CD4-positive, CD25-positive, alpha-beta regulatory T cell (primary cell): ENCODE results near the gene ZNF318. TPM values are rescaled to one million over a fixed set of nuclear protein-coding genes. Genes with fewer than 3 reads are reported as not detected.
"Not testable (repeated sequence)": the region's sequence is repeated elsewhere in the genome, so short reads cannot be mapped to it uniquely, and the experiment has no call there.

Experiments
- ATAC-seq, 2 donors: fragments of 150-1000 bp; cut with Tn5 transposase; one replicate each; pipeline ENCODE4 v1.10.0; 2021; ENCODE audit warnings: low read depth in 2 of 2, moderate number of reproducible peaks in 2 of 2, moderate library complexity in 1 of 2
- DNase-seq, 3 donors: peaks; one replicate each; pipeline versions ENCODE4 v3.0.0 to v3.0.0-alpha.2; 2012 to 2022; ENCODE audit warnings: mixed read lengths in 1 of 3
- H3K27ac ChIP-seq: one replicate; pipeline ENCODE4 v1.7.0; 2013; ENCODE audit warnings: mild to moderate bottlenecking, low read length; ENCODE audit not compliant: insufficient read depth, poor library complexity, severe bottlenecking
- H3K27me3 ChIP-seq: one replicate; pipeline ENCODE4 v1.7.0; 2013; ENCODE audit warnings: low read length; ENCODE audit not compliant: control insufficient read depth, insufficient read depth
- H3K36me3 ChIP-seq: one replicate; pipeline ENCODE4 v1.7.0; 2013; ENCODE audit warnings: mild to moderate bottlenecking, low read length, moderate library complexity; ENCODE audit not compliant: control insufficient read depth, insufficient read depth
- H3K4me1 ChIP-seq: 2 replicates; pipeline ENCODE4 v1.7.0; 2013; ENCODE audit warnings: mild to moderate bottlenecking, low read length; ENCODE audit not compliant: insufficient read depth, control insufficient read depth, poor library complexity, severe bottlenecking
- H3K4me3 ChIP-seq: one replicate; pipeline ENCODE4 v1.7.0; 2013; ENCODE audit warnings: low read depth, mild to moderate bottlenecking, low read length, moderate library complexity
- H3K9me3 ChIP-seq, 2 experiments: 1 replicate in 1 of 2; 2 replicates in 1 of 2; pipeline ENCODE4 v1.7.0; 2013; ENCODE audit warnings: low read length in 2 of 2, mild to moderate bottlenecking in 1 of 2, moderate library complexity in 1 of 2; ENCODE audit not compliant: control insufficient read depth in 2 of 2
- H3K27ac Mint-ChIP-seq, 3 donors: one replicate each; pipeline ENCODE4 v1.8.0; 2020 to 2022; ENCODE audit warnings: mild to moderate bottlenecking in 3 of 3, mixed read lengths in 3 of 3, moderate library complexity in 2 of 3
- H3K27me3 Mint-ChIP-seq: one replicate; pipeline ENCODE4 v1.8.0; 2022; ENCODE audit warnings: mild to moderate bottlenecking, mixed read lengths
- H3K36me3 Mint-ChIP-seq: one replicate; pipeline ENCODE4 v1.8.0; 2020; ENCODE audit warnings: mixed read lengths
- H3K4me1 Mint-ChIP-seq, 4 donors: one replicate each; pipeline ENCODE4 v1.8.0; 2020 to 2022; ENCODE audit warnings: mixed read lengths in 4 of 4, mild to moderate bottlenecking in 1 of 4
- H3K4me3 Mint-ChIP-seq, 4 donors: one replicate each; pipeline ENCODE4 v1.8.0; 2020 to 2022; ENCODE audit warnings: mild to moderate bottlenecking in 4 of 4, mixed read lengths in 4 of 4, moderate library complexity in 3 of 4
- H3K9me3 Mint-ChIP-seq, 7 donors: one replicate each; pipeline ENCODE4 v1.8.0; 2020 to 2022; ENCODE audit warnings: mixed read lengths in 7 of 7, mild to moderate bottlenecking in 3 of 7, moderate library complexity in 2 of 7
- polyA plus RNA-seq, 4 donors: library from polyadenylated mRNA; unstranded; fragments of 300-500 nt; fragmentation: Illumina TruSeq; gene quantifications; one replicate each; pipeline ENCODE4 v1.2.3, GENCODE V29; 2021
- total RNA-seq: library from RNA; stranded (reverse); gene quantifications from one replicate; pipeline ENCODE4 v1.2.3, GENCODE V29; 2022

Gene ZNF318
- total and polyA plus RNA-seq, 5 donors from 2014 or later = 4.3 to 32.9 (median 5.9) TPM

- Mint-ChIP-seq H3K4me1 (peaks cover 4 to 14% (median 10%) of the 10 kb centered on the region in 4 donors), H3K36me3 (peaks cover 50% of the 10 kb centered on the region), H3K27ac (peak overlapping the region in 1 of 3 donors; percentile 77)
- H3K9me3 Mint-ChIP-seq, H3K4me1 ChIP-seq, H3K27me3 Mint-ChIP-seq, H3K27ac ChIP-seq, DNase-seq, H3K4me3 ChIP-seq, ATAC-seq, H3K9me3 ChIP-seq, H3K27me3 ChIP-seq, H3K4me3 Mint-ChIP-seq: not testable (repeated sequence)
- peaks cover 71% of the 10 kb centered on the region for H3K36me3 ChIP-seq
Measured at GRCh38 chr6:43351951-43352350, 17.5 kb downstream of the ZNF318 start.

GRCh38 chr6:43347444-43347843 is 22.0 kb downstream of the ZNF318 start:
- no peaks in the 10 kb centered on the region for H3K9me3 Mint-ChIP-seq
- H3K4me1 ChIP-seq = no peaks in the 10 kb centered on the region
- peaks cover 35% of the 10 kb centered on the region for H3K36me3 Mint-ChIP-seq
- no peak for ATAC-seq
- no peak overlapping the region for H3K27ac Mint-ChIP-seq
- H3K27ac ChIP-seq = no peak overlapping the region
- peaks cover 3 to 14% (median 9%) of the 10 kb centered on the region in 4 donors for H3K4me1 Mint-ChIP-seq
- no peak overlapping the region for H3K4me3 ChIP-seq
- no peak for DNase-seq
- H3K27me3 Mint-ChIP-seq = no peaks in the 10 kb centered on the region
- no peak overlapping the region for H3K4me3 Mint-ChIP-seq
- H3K27me3 ChIP-seq = no peaks in the 10 kb centered on the region
- no peaks in the 10 kb centered on the region for H3K9me3 ChIP-seq
- peaks cover 79% of the 10 kb centered on the region for H3K36me3 ChIP-seq

- Mint-ChIP-seq H3K4me1 (peaks cover 3 to 14% (median 8%) of the 10 kb centered on the region in 4 donors), H3K27ac (no peak overlapping the region), H3K36me3 (peaks cover 35% of the 10 kb centered on the region), H3K27me3 (no peaks in the 10 kb centered on the region), H3K9me3 (no peaks in the 10 kb centered on the region), H3K4me3 (no peak overlapping the region)
- no peak for ATAC-seq
- no peaks in the 10 kb centered on the region for H3K4me1 ChIP-seq
- H3K27me3 ChIP-seq = no peaks in the 10 kb centered on the region
- H3K4me3 ChIP-seq = no peak overlapping the region
- DNase-seq = no peak
- no peak overlapping the region for H3K27ac ChIP-seq
- H3K9me3 ChIP-seq = no peaks in the 10 kb centered on the region
- H3K36me3 ChIP-seq = peaks cover 79% of the 10 kb centered on the region
Measured at GRCh38 chr6:43347021-43347420, 22.4 kb downstream of the ZNF318 start.

DNA sequence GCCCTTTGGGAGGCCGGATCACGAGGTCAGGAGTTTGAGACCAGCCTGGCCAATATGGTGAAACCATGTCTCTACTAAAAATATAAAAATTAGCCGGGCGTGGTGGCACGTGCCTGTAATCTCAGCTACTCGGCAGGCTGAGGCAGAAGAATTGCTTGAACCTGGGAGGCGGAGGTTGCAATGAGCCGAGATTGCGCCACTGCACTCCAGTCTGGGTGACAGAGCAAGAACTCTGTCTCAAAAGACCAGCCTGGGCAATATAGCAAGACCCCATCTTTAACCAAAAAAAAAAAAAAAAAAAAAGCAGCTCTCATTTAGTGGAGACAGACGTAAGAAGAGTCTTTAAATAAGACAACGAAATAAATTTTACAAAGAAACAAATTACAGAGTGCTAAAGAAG is 23.2 kb downstream of the ZNF318 start:
- not testable (repeated sequence) for ATAC-seq
- H3K36me3 Mint-ChIP-seq = peaks cover 35% of the 10 kb centered on the region

DNA sequence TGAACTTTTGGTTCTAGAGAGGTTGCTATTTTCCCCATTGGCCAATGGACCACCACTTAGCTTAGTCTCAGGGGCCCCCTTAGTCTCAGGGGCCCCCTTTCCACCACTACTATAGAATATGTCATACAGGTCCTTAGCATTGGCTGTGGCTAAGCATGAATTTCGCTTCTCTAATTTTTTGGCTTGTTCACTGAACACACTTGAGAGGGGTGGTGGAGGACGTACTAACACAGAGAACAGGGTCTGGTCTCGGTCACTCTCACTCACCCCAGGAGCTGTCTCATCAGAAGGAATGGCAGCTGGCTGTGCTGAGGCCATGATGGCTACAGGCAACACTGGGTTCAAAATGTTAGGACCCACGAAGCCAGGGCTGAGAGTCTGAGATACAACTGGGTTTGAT is 30.3 kb downstream of the ZNF318 start:
- Histone ChIP-seq H3K27ac (no peak overlapping the region), H3K4me1 (no peaks in the 10 kb centered on the region), H3K4me3 (no peak overlapping the region), H3K9me3 (no peaks in the 10 kb centered on the region), H3K36me3 (peaks cover 61% of the 10 kb centered on the region), H3K27me3 (no peaks in the 10 kb centered on the region)
- Mint-ChIP-seq H3K9me3 (no peaks in the 10 kb centered on the region), H3K27ac (no peak overlapping the region), H3K4me3 (no peak overlapping the region), H3K36me3 (peaks cover 59% of the 10 kb centered on the region), H3K27me3 (no peaks in the 10 kb centered on the region), H3K4me1 (peaks cover 3 to 23% (median 10%) of the 10 kb centered on the region in 4 donors)
- no peak for ATAC-seq
- no peak for DNase-seq

More for the DNA sequence above, 23.2 kb downstream of the ZNF318 start:
- H3K27ac ChIP-seq, H3K4me3 Mint-ChIP-seq, H3K27ac Mint-ChIP-seq, DNase-seq, H3K9me3 ChIP-seq, H3K9me3 Mint-ChIP-seq, H3K4me3 ChIP-seq, H3K27me3 ChIP-seq, H3K4me1 ChIP-seq, H3K27me3 Mint-ChIP-seq: not testable (repeated sequence)
- H3K36me3 ChIP-seq = peaks cover 86% of the 10 kb centered on the region
- H3K4me1 Mint-ChIP-seq = peaks cover 3 to 14% (median 8%) of the 10 kb centered on the region in 4 donors

DNA sequence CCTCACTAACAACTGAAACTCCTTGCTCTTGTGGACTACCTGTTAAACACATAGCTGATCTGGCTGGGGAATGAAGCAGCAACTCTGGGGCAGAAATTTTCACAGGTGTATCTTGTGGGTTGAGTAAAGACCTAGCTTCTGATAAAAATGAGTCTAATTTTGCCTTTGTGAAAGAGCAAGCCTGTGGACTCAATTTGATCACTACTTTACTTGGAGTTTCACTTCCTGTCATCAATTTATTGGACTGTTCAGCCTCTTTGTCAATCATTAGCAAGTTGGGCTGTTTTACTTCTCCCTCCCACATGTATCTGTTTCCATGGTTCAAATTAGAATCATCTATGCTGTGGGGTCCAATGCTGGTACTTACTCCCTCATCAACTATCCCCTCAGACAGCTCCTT is 31.2 kb downstream of the ZNF318 start:
- ATAC-seq (no peak), DNase-seq (peak in 1 of 3 donors; percentile 12)
- Mint-ChIP-seq H3K4me1 (peaks cover 7 to 23% (median 9%) of the 10 kb centered on the region in 4 donors), H3K27ac (peak overlapping the region; percentile 11 to 87 (median 72)), H3K4me3 (no peak overlapping the region), H3K36me3 (peaks cover 58% of the 10 kb centered on the region), H3K9me3 (no peaks in the 10 kb centered on the region), H3K27me3 (no peaks in the 10 kb centered on the region)
- Histone ChIP-seq H3K4me3 (no peak overlapping the region), H3K4me1 (no peaks in the 10 kb centered on the region), H3K27ac (no peak overlapping the region), H3K9me3 (no peaks in the 10 kb centered on the region), H3K27me3 (no peaks in the 10 kb centered on the region), H3K36me3 (peaks cover 55% of the 10 kb centered on the region)

GRCh38 chr6:43336382-43336781 is 33.1 kb downstream of the ZNF318 start:
- Mint-ChIP-seq H3K27me3 (no peaks in the 10 kb centered on the region), H3K36me3 (peaks cover 43% of the 10 kb centered on the region), H3K4me3 (no peak overlapping the region), H3K27ac (no peak overlapping the region), H3K9me3 (no peaks in the 10 kb centered on the region), H3K4me1 (peaks cover 13 to 23% (median 17%) of the 10 kb centered on the region in 4 donors)
- Histone ChIP-seq H3K36me3 (peaks cover 37% of the 10 kb centered on the region), H3K27ac (no peak overlapping the region), H3K27me3 (no peaks in the 10 kb centered on the region), H3K4me3 (no peak overlapping the region), H3K4me1 (peaks cover 9% of the 10 kb centered on the region), H3K9me3 (no peaks in the 10 kb centered on the region)
- no peak for DNase-seq
- no peak for ATAC-seq

- peaks cover 9% of the 10 kb centered on the region for H3K4me1 ChIP-seq
- no peaks in the 10 kb centered on the region for H3K9me3 ChIP-seq
- no peaks in the 10 kb centered on the region for H3K9me3 Mint-ChIP-seq
- no peaks in the 10 kb centered on the region for H3K27me3 Mint-ChIP-seq
- peaks cover 28% of the 10 kb centered on the region for H3K36me3 ChIP-seq
- DNase-seq (no peak), ATAC-seq (no peak)
- H3K4me3 Mint-ChIP-seq = no peak overlapping the region
- peaks cover 13 to 27% (median 22%) of the 10 kb centered on the region in 4 donors for H3K4me1 Mint-ChIP-seq
- H3K27ac ChIP-seq = no peak overlapping the region
- H3K36me3 Mint-ChIP-seq = peaks cover 39% of the 10 kb centered on the region
- no peaks in the 10 kb centered on the region for H3K27me3 ChIP-seq
- no peak overlapping the region for H3K4me3 ChIP-seq
- H3K27ac Mint-ChIP-seq = peak overlapping the region in 1 of 3 donors; percentile 17
Measured at GRCh38 chr6:43335469-43335868, 34.0 kb downstream of the ZNF318 start.
